H9 (cell line): ENCODE results near the gene KLK15. TPM values are rescaled to one million over a fixed set of nuclear protein-coding genes. Genes with fewer than 3 reads are reported as not detected.

ENCODE experiments used
- DNase-seq: peaks from one replicate; pipeline ENCODE4 v3.0.0-alpha.2; 2017
- H2AFZ ChIP-seq: one replicate; pipeline ENCODE4 v1.6.1; 2013; ENCODE audit warnings: mild to moderate bottlenecking, low read length, control low read depth, moderate library complexity
- H2AK5ac ChIP-seq: 2 replicates; pipeline ENCODE4 v1.6.1; 2013; ENCODE audit warnings: low read length, control low read depth, mixed read lengths; ENCODE audit not compliant: insufficient read length
- H2BK120ac ChIP-seq: one replicate; pipeline ENCODE4 v1.6.1; 2013; ENCODE audit warnings: low read depth, mild to moderate bottlenecking, low read length, control low read depth, inconsistent platforms; ENCODE audit not compliant: poor library complexity, severe bottlenecking
- H2BK12ac ChIP-seq: 2 replicates; pipeline ENCODE4 v1.6.1; 2013; ENCODE audit warnings: low read length, control low read depth, mixed read lengths, low read depth; ENCODE audit not compliant: insufficient read length
- H2BK15ac ChIP-seq: 2 replicates; pipeline ENCODE4 v1.6.1; 2013; ENCODE audit warnings: low read depth, low read length, control low read depth
- H2BK20ac ChIP-seq: one replicate; pipeline ENCODE4 v1.6.1; 2013; ENCODE audit warnings: low read depth, mild to moderate bottlenecking, low read length, control low read depth, inconsistent platforms; ENCODE audit not compliant: poor library complexity, severe bottlenecking
- H2BK5ac ChIP-seq: 2 replicates; pipeline ENCODE4 v1.6.1; 2013; ENCODE audit warnings: low read length, control low read depth, mixed read lengths; ENCODE audit not compliant: insufficient read length
- H3K14ac ChIP-seq: 2 replicates; pipeline ENCODE4 v1.6.1; 2013; ENCODE audit warnings: low read length, control low read depth; ENCODE audit not compliant: insufficient read depth
- H3K18ac ChIP-seq: 2 replicates; pipeline ENCODE4 v1.6.1; 2013; ENCODE audit warnings: low read depth, mild to moderate bottlenecking, mixed read lengths, low read length, control low read depth; ENCODE audit not compliant: insufficient read length
- H3K23ac ChIP-seq: 2 replicates; pipeline ENCODE4 v1.6.1; 2013; ENCODE audit warnings: low read length, control low read depth, mixed read lengths, low read depth; ENCODE audit not compliant: insufficient read length
- H3K23me2 ChIP-seq: 2 replicates; pipeline ENCODE4 v1.6.1; 2013; ENCODE audit warnings: low read depth, mild to moderate bottlenecking, mixed read lengths, low read length, control low read depth; ENCODE audit not compliant: insufficient read length, poor library complexity, severe bottlenecking
- H3K27ac ChIP-seq: 2 replicates; pipeline ENCODE4 v1.5.1; 2013; ENCODE audit warnings: low read length, control low read depth, mixed read lengths, low read depth; ENCODE audit not compliant: insufficient read length
- H3K27me3 ChIP-seq: 2 replicates; pipeline ENCODE4 v1.6.1; 2013; ENCODE audit warnings: low read length, control low read depth, inconsistent platforms; ENCODE audit not compliant: insufficient read depth
- H3K4ac ChIP-seq: 2 replicates; pipeline ENCODE4 v1.6.1; 2013; ENCODE audit warnings: low read depth, mild to moderate bottlenecking, control low read depth, inconsistent platforms, low read length, moderate library complexity
- H3K4me1 ChIP-seq: 2 replicates; pipeline ENCODE4 v1.6.1; 2013; ENCODE audit warnings: low read length, control low read depth, inconsistent platforms; ENCODE audit not compliant: insufficient read depth
- H3K4me2 ChIP-seq: 2 replicates; pipeline ENCODE4 v1.6.1; 2013; ENCODE audit warnings: low read length, control low read depth, mixed read lengths; ENCODE audit not compliant: insufficient read length, insufficient read depth
- H3K56ac ChIP-seq: 2 replicates; pipeline ENCODE4 v1.6.1; 2013; ENCODE audit warnings: low read depth, mild to moderate bottlenecking, mixed read lengths, low read length, control low read depth; ENCODE audit not compliant: insufficient read length
- H3K79me1 ChIP-seq: 2 replicates; pipeline ENCODE4 v1.6.1; 2013; ENCODE audit warnings: low read depth, mild to moderate bottlenecking, moderate library complexity, low read length, control low read depth, inconsistent platforms; ENCODE audit not compliant: insufficient read depth, poor library complexity, severe bottlenecking
- H3K79me2 ChIP-seq: 2 replicates; pipeline ENCODE4 v1.6.1; 2013; ENCODE audit warnings: low read length, control low read depth, inconsistent platforms; ENCODE audit not compliant: insufficient read depth
- H3K9ac ChIP-seq: 2 replicates; pipeline ENCODE4 v1.6.1; 2013; ENCODE audit warnings: low read length, control low read depth, mixed read lengths; ENCODE audit not compliant: insufficient read length; ENCODE audit errors: extremely low read depth
- H3K9me3 ChIP-seq: one replicate; pipeline ENCODE4 v1.6.1; 2013; ENCODE audit warnings: low read depth, low read length, inconsistent platforms; ENCODE audit not compliant: control insufficient read depth
- H3T11ph ChIP-seq: one replicate; pipeline ENCODE4 v1.6.1; 2013; ENCODE audit warnings: mild to moderate bottlenecking, low read length, control low read depth, inconsistent platforms
- H4K20me1 ChIP-seq: one replicate; pipeline ENCODE4 v1.6.1; 2013; ENCODE audit not compliant: control insufficient read depth, insufficient read length, insufficient read depth
- H4K5ac ChIP-seq: 2 replicates; pipeline ENCODE4 v1.6.1; 2013; ENCODE audit warnings: low read depth, mild to moderate bottlenecking, mixed read lengths, low read length, control low read depth; ENCODE audit not compliant: insufficient read length
- H4K8ac ChIP-seq: replicated peaks from 2 replicates; pipeline ENCODE4 v1.6.1; 2013; ENCODE audit warnings: low read length, control low read depth, mixed read lengths, low read depth; ENCODE audit not compliant: insufficient read length
- H4K91ac ChIP-seq: 2 replicates; pipeline ENCODE4 v1.6.1; 2013; ENCODE audit warnings: low read depth, mild to moderate bottlenecking, moderate library complexity, mixed read lengths, low read length, control low read depth; ENCODE audit not compliant: insufficient read length
- H3K27ac Mint-ChIP-seq, 3 experiments: 2 replicates in 2 of 3; 3 replicates in 1 of 3; pipeline ENCODE4 v1.8.0; 2020 to 2021; ENCODE audit warnings: mixed read lengths in 3 of 3, mild to moderate bottlenecking in 1 of 3, moderate library complexity in 1 of 3
- H3K27me3 Mint-ChIP-seq: 2 replicates; pipeline ENCODE4 v1.8.0; 2021; ENCODE audit warnings: low read depth, mild to moderate bottlenecking, moderate library complexity, mixed read lengths
- H3K36me3 Mint-ChIP-seq, 3 experiments: 2 replicates in 2 of 3; 3 replicates in 1 of 3; pipeline ENCODE4 v1.8.0; 2020 to 2021; ENCODE audit warnings: low read depth in 3 of 3, mixed read lengths in 3 of 3; ENCODE audit not compliant: insufficient read depth in 1 of 3
- H3K4me1 Mint-ChIP-seq, 2 experiments: 2 replicates each; pipeline ENCODE4 v1.8.0; 2020; ENCODE audit warnings: mixed read lengths in 2 of 2
- H3K4me3 Mint-ChIP-seq, 2 experiments: 2 replicates in 1 of 2; 3 replicates in 1 of 2; pipeline ENCODE4 v1.8.0; 2020 to 2021; ENCODE audit warnings: mild to moderate bottlenecking in 2 of 2, mixed read lengths in 2 of 2, moderate library complexity in 1 of 2
- H3K9me3 Mint-ChIP-seq, 2 experiments: 2 replicates in 1 of 2; 3 replicates in 1 of 2; pipeline ENCODE4 v1.8.0; 2020; ENCODE audit warnings: mild to moderate bottlenecking in 2 of 2, mixed read lengths in 2 of 2, moderate library complexity in 1 of 2
- CTCF ChIP-seq: fragments of 200-600 bp; sonication (generic); conservative IDR thresholded peaks from 3 replicates; pipeline ENCODE4 v1.8.0; 2021; ENCODE audit warnings: antibody characterized with exemption, mild to moderate bottlenecking
- WGBS: extraction: QIAGEN DNeasy Blood & Tissue Kit; methylation state at CpG from one replicate; pipeline ENCODE4 v1.1.7; 2013; ENCODE audit warnings: missing lambda C conversion rate, low lambda C conversion rate, mixed read lengths; ENCODE audit not compliant: insufficient read length; ENCODE audit errors: extremely low coverage; 5-methylcytosine and 5-hydroxymethylcytosine counted together
- total RNA-seq: library from RNA; stranded (reverse); gene quantifications from 2 replicates; pipeline ENCODE4 v1.2.1, GENCODE V29; 2021

KLK15 gene
- total RNA-seq, 1 experiment from 2014 or later: not detected

DNA sequence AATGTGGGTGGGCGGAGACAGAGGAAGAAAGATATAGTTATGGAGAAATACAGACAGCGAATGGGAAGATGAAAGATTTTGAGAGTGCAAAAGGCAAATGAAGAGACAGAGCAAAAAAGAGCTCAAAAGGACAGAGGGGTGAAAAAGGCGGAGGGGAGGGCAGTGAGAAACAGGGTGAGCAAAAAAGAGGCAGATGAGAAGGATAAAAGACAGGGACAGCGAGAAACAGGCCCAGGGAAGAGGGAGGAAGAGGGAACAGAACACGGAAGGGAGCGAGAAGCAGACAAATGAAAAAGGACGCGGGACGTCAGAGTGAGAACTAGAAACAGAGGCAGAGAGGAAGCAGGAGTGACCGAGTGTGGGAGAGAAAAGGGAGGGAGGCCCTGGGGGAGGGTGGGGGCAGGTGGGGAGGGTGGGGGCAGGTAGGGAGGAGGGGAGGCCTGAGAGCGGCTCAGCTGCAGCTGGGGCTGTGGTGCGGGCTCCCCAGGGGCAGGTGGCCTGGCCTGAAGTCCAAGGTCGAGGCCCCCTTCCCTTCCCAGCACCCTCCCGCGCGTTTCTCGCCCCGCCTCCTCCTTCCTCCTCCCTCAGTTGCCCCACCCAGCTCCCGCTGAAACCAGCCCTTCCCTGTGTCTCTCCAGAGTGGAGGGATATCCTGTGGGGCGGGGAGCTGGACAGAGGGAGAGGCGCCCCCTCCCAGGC, 12.7 kb downstream of the KLK15 start:
- no peak overlapping the region for H3K14ac ChIP-seq
- Mint-ChIP-seq H3K27me3 (peaks cover 87% of the 10 kb centered on the region), H3K4me1 (peaks cover 33 to 42% of the 10 kb centered on the region in 2 experiments), H3K9me3 (peaks cover 0 to 4% of the 10 kb centered on the region in 2 experiments; a peak in 2 of 5 replicates), H3K4me3 (peak overlapping the region; percentile 33 to 76), H3K27ac (no peak overlapping the region), H3K36me3 (peaks cover 0 to 2% (median 0%) of the 10 kb centered on the region in 3 experiments; a peak in 3 of 7 replicates)
- H3K23ac ChIP-seq: no peak overlapping the region
- H4K91ac ChIP-seq: no peak overlapping the region
- H3K56ac ChIP-seq: no peak overlapping the region
- no peak overlapping the region for H2BK15ac ChIP-seq
- no peak overlapping the region for H2BK20ac ChIP-seq
- no peak overlapping the region for H4K5ac ChIP-seq
- no peak overlapping the region for H3K18ac ChIP-seq
- no peak overlapping the region for H2BK5ac ChIP-seq
- no peak overlapping the region for H2BK120ac ChIP-seq
- no peak overlapping the region for H2AK5ac ChIP-seq
- no peak overlapping the region for H2BK12ac ChIP-seq
- H3K4ac ChIP-seq: no peak overlapping the region
- peaks cover 11% of the 10 kb centered on the region for H3K27me3 ChIP-seq
- H3K23me2 ChIP-seq: peaks cover 8% of the 10 kb centered on the region
- no peak for TF ChIP-seq CTCF
- no peaks in the 10 kb centered on the region for H3K79me1 ChIP-seq
- no peak overlapping the region for H2AFZ ChIP-seq
- no peak overlapping the region for H3K9ac ChIP-seq
- peaks cover 5% of the 10 kb centered on the region; the same call in 1 of the 2 replicates for H3K4me1 ChIP-seq
- no peaks in the 10 kb centered on the region for H3K79me2 ChIP-seq
- WGBS: no CpG with 5 or more reads among the region's 21 CpGs
- no peaks in the 10 kb centered on the region for H4K20me1 ChIP-seq
- no peaks in the 10 kb centered on the region for H3K9me3 ChIP-seq
- peak; percentile 67 for DNase-seq
- no peak overlapping the region for H4K8ac ChIP-seq
- H3K4me2 ChIP-seq: peak overlapping the region; percentile 92
- H3T11ph ChIP-seq: no peak overlapping the region
- no peak overlapping the region for H3K27ac ChIP-seq
